Measurements from ENCODE around the gene FGF18. TPM values are rescaled to one million over a fixed set of nuclear protein-coding genes. Genes with fewer than 3 reads are reported as not detected.

Gene FGF18
- total and polyA plus RNA-seq, 9 of the 15 experiments (the other 6 are each of a cell fraction or from before 2014, with no cell fraction given) = 0.05 to 0.18 (median 0.11) TPM; not detected in 6

DNA sequence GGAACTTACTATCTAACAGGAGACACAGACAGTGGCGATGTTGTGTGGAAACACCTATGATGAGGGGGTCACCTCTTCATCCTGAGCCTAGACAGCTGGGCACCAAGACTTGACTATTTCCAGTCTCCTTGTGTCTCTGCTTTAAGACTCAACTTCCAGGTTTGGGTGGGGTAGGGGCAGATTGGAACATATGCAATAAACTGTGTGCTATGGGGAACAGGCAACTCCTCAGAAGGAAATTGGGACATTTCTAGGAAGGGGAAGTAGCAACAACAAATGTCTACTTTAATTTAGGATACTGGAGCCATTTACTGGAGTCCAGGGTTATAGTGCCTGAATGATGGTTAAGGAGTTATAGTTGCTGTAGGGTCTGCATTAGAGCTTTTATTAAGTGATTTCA lies 57.3 kb downstream of the FGF18 start:
- WGBS (ENCODE audit: insufficient coverage, low coverage, missing lambda C conversion rate) = 32% methylated on average over 1 of the region's 1 CpG
- FAIRE-seq = no peak
- Histone ChIP-seq H3K4me2 (ENCODE audit: insufficient read depth, low read length) (no peak overlapping the region), H3K36me3 (ENCODE audit: control insufficient read depth, insufficient read depth, low read length) (no peaks in the 10 kb centered on the region), H3K79me2 (ENCODE audit: control insufficient read depth, insufficient read depth, low read length) (no peaks in the 10 kb centered on the region), H3K9me1 (ENCODE audit: control insufficient read depth, insufficient read depth, low read length) (no peaks in the 10 kb centered on the region), H4K20me1 (replicated peaks; ENCODE audit: control insufficient read depth, insufficient read depth, low read length) (no peaks in the 10 kb centered on the region; the same call in 1 of the 2 replicates), H3K4me3 (no peak overlapping the region), H3K9me3 (replicated peaks; ENCODE audit: control insufficient read depth, insufficient read depth, low read depth, low read length) (no peaks in the 10 kb centered on the region), H3K9ac (ENCODE audit: insufficient read depth in 1 of 2, low read depth in 2 of 2, low read length in 2 of 2) (no peak overlapping the region), H3K4me1 (replicated peaks in 1 of 2; ENCODE audit: control insufficient read depth in 2 of 2, insufficient read depth in 2 of 2, low read length in 2 of 2) (peaks cover 0 to 5% of the 10 kb centered on the region in 2 experiments; a peak in 3 of 5 replicates), H3K27ac (ENCODE audit: extremely low read depth, low read depth, low read length) (no peak overlapping the region), H2AFZ (ENCODE audit: low read depth, low read length) (no peak overlapping the region), H3K27me3 (ENCODE audit: control insufficient read depth in 2 of 2, insufficient read depth in 2 of 2, low read length in 2 of 2) (peaks cover 0 to 11% of the 10 kb centered on the region in 2 experiments; a peak in 2 of 5 replicates)
- in situ Hi-C loops (cut with MboI) (no loop called here), intact Hi-C loops (cut with micrococcal nuclease) (no loop called here)
- TF ChIP-seq ZNF707 (CRISPR knock-in tag; conservative IDR thresholded peaks at IDR 0.05) (no peak), MCM5 (IDR thresholded peaks at IDR 0.05; ENCODE audit: low read depth) (no peak), ZNF282 (CRISPR knock-in tag; IDR thresholded peaks at IDR 0.05) (no peak), MCM7 (IDR thresholded peaks at IDR 0.05) (no peak), FUS (optimal IDR thresholded peaks at IDR 0.05; ENCODE audit: low read depth, low read length) (no peak), GATA2 (CRISPR knock-in tag; IDR thresholded peaks at IDR 0.05) (no peak), ILK (tag; IDR thresholded peaks at IDR 0.05; ENCODE audit: borderline replicate concordance, low read depth) (no peak)
- TF ChIP-seq, protein P1, sequence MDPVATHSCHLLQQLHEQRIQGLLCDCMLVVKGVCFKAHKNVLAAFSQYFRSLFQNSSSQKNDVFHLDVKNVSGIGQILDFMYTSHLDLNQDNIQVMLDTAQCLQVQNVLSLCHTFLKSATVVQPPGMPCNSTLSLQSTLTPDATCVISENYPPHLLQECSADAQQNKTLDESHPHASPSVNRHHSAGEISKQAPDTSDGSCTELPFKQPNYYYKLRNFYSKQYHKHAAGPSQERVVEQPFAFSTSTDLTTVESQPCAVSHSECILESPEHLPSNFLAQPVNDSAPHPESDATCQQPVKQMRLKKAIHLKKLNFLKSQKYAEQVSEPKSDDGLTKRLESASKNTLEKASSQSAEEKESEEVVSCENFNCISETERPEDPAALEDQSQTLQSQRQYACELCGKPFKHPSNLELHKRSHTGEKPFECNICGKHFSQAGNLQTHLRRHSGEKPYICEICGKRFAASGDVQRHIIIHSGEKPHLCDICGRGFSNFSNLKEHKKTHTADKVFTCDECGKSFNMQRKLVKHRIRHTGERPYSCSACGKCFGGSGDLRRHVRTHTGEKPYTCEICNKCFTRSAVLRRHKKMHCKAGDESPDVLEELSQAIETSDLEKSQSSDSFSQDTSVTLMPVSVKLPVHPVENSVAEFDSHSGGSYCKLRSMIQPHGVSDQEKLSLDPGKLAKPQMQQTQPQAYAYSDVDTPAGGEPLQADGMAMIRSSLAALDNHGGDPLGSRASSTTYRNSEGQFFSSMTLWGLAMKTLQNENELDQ (CRISPR knock-in tag; IDR thresholded peaks at IDR 0.05; ENCODE audit: borderline replicate concordance) = no peak
- TF ChIP-seq, protein P2, sequence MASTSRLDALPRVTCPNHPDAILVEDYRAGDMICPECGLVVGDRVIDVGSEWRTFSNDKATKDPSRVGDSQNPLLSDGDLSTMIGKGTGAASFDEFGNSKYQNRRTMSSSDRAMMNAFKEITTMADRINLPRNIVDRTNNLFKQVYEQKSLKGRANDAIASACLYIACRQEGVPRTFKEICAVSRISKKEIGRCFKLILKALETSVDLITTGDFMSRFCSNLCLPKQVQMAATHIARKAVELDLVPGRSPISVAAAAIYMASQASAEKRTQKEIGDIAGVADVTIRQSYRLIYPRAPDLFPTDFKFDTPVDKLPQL (IDR thresholded peaks at IDR 0.05; ENCODE audit: extremely low read depth, insufficient read length) = no peak
- TF ChIP-seq, protein P3, sequence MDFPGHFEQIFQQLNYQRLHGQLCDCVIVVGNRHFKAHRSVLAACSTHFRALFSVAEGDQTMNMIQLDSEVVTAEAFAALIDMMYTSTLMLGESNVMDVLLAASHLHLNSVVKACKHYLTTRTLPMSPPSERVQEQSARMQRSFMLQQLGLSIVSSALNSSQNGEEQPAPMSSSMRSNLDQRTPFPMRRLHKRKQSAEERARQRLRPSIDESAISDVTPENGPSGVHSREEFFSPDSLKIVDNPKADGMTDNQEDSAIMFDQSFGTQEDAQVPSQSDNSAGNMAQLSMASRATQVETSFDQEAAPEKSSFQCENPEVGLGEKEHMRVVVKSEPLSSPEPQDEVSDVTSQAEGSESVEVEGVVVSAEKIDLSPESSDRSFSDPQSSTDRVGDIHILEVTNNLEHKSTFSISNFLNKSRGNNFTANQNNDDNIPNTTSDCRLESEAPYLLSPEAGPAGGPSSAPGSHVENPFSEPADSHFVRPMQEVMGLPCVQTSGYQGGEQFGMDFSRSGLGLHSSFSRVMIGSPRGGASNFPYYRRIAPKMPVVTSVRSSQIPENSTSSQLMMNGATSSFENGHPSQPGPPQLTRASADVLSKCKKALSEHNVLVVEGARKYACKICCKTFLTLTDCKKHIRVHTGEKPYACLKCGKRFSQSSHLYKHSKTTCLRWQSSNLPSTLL (IDR thresholded peaks at IDR 0.05) = no peak
- TF ChIP-seq, protein P4, sequence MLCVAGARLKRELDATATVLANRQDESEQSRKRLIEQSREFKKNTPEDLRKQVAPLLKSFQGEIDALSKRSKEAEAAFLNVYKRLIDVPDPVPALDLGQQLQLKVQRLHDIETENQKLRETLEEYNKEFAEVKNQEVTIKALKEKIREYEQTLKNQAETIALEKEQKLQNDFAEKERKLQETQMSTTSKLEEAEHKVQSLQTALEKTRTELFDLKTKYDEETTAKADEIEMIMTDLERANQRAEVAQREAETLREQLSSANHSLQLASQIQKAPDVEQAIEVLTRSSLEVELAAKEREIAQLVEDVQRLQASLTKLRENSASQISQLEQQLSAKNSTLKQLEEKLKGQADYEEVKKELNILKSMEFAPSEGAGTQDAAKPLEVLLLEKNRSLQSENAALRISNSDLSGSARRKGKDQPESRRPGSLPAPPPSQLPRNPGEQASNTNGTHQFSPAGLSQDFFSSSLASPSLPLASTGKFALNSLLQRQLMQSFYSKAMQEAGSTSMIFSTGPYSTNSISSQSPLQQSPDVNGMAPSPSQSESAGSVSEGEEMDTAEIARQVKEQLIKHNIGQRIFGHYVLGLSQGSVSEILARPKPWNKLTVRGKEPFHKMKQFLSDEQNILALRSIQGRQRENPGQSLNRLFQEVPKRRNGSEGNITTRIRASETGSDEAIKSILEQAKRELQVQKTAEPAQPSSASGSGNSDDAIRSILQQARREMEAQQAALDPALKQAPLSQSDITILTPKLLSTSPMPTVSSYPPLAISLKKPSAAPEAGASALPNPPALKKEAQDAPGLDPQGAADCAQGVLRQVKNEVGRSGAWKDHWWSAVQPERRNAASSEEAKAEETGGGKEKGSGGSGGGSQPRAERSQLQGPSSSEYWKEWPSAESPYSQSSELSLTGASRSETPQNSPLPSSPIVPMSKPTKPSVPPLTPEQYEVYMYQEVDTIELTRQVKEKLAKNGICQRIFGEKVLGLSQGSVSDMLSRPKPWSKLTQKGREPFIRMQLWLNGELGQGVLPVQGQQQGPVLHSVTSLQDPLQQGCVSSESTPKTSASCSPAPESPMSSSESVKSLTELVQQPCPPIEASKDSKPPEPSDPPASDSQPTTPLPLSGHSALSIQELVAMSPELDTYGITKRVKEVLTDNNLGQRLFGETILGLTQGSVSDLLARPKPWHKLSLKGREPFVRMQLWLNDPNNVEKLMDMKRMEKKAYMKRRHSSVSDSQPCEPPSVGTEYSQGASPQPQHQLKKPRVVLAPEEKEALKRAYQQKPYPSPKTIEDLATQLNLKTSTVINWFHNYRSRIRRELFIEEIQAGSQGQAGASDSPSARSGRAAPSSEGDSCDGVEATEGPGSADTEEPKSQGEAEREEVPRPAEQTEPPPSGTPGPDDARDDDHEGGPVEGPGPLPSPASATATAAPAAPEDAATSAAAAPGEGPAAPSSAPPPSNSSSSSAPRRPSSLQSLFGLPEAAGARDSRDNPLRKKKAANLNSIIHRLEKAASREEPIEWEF (CRISPR knock-in tag; IDR thresholded peaks at IDR 0.05) = no peak
- ATAC-seq = no peak
- ChIA-PET CTCF (ENCODE audit: low intra/inter-chr PET ratio) (no interaction called here), POLR2A (interaction anchor here (0.6 kb wide), 1 partner anchor 188 kb away, joined by 3 read pairs; no protein-coding TSS in a partner anchor)
- no TSS peak for BruUV-seq (replicated peaks)
- DNase-seq (ENCODE audit: extremely low read depth in 1 of 4, low spot score in 3 of 4) = no peak
